H1 (cell line): ENCODE results near the gene BLCAP. TPM values are rescaled to one million over a fixed set of nuclear protein-coding genes. Genes with fewer than 3 reads are reported as not detected.

Experiments used
- CTCF ChIA-PET: fragments of 300-600 bp; sonication (Branson Sonifier 250); formaldehyde crosslinking; loops from one replicate; lab custom pipeline; 2021; ENCODE audit not compliant: partially characterized antibody; lab: Charles Lee
- POLR2A ChIA-PET: fragments of 300-600 bp; sonication (Branson Sonifier 250); formaldehyde crosslinking; loops from one replicate; lab custom pipeline; 2021; ENCODE audit warnings: inconsistent platforms; ENCODE audit not compliant: partially characterized antibody; lab: Charles Lee
- DNase-seq, 2 experiments: peaks; one replicate each; pipeline versions ENCODE4 v3.0.0 to v3.0.0-alpha.2; 2010 to 2022; ENCODE audit warnings: low spot score in 2 of 2, low read depth in 1 of 2, mixed read lengths in 1 of 2
- FAIRE-seq: peaks from 2 replicates; lab custom pipeline; 2011; peaks lifted over from hg19 to GRCh38; lab: Jason Lieb, UNC
- H2AFZ ChIP-seq: 2 replicates; pipeline ENCODE4 v1.8.1; 2012; ENCODE audit warnings: low read length, inconsistent platforms
- H2AK5ac ChIP-seq: 2 replicates; pipeline ENCODE4 v1.6.1; 2013; ENCODE audit warnings: low read depth, low read length
- H2BK120ac ChIP-seq: replicated peaks from 2 replicates; pipeline ENCODE3; 2013; ENCODE audit warnings: low read depth, low read length, inconsistent platforms
- H2BK12ac ChIP-seq: 2 replicates; pipeline ENCODE4 v1.6.1; 2013; ENCODE audit warnings: low read depth, low read length
- H2BK15ac ChIP-seq: 2 replicates; pipeline ENCODE4 v1.6.1; 2013; ENCODE audit warnings: low read length
- H2BK20ac ChIP-seq: 2 replicates; pipeline ENCODE4 v1.6.1; 2013; ENCODE audit warnings: low read length
- H2BK5ac ChIP-seq: 2 replicates; pipeline ENCODE4 v1.6.1; 2013; ENCODE audit warnings: low read depth, low read length
- H3K14ac ChIP-seq: 2 replicates; pipeline ENCODE4 v1.6.1; 2013; ENCODE audit warnings: inconsistent platforms; ENCODE audit not compliant: insufficient read length
- H3K18ac ChIP-seq: 2 replicates; pipeline ENCODE4 v1.6.1; 2013; ENCODE audit warnings: low read length; ENCODE audit errors: extremely low read depth
- H3K23ac ChIP-seq: 2 replicates; pipeline ENCODE4 v1.6.1; 2013; ENCODE audit warnings: inconsistent platforms; ENCODE audit not compliant: insufficient read length
- H3K23me2 ChIP-seq: 2 replicates; pipeline ENCODE4 v1.6.1; 2013; ENCODE audit warnings: low read depth, low read length
- H3K27ac ChIP-seq: 2 replicates; pipeline ENCODE4 v1.6.1; 2011; ENCODE audit warnings: low read depth, low read length, inconsistent platforms
- H3K27me3 ChIP-seq, 4 experiments: replicated peaks in 1 of 4; 1 replicate in 1 of 4; 2 replicates in 3 of 4; pipeline versions ENCODE4 v1.6.1 to v1.8.1; 2011 to 2013; ENCODE audit warnings: low read length in 3 of 4, mild to moderate bottlenecking in 3 of 4, inconsistent platforms in 2 of 4, mixed read lengths in 2 of 4, moderate library complexity in 1 of 4; ENCODE audit not compliant: control insufficient read depth in 3 of 4, insufficient read depth in 3 of 4; ENCODE audit errors: extremely low read depth in 1 of 4
- H3K36me3 ChIP-seq, 4 experiments: 2 replicates each; pipeline versions ENCODE4 v1.6.1 to v1.8.1; 2011 to 2013; ENCODE audit warnings: mild to moderate bottlenecking in 4 of 4, low read length in 3 of 4, moderate library complexity in 2 of 4, control low read depth in 1 of 4, inconsistent platforms in 1 of 4; ENCODE audit not compliant: insufficient read depth in 4 of 4, control insufficient read depth in 2 of 4
- H3K4ac ChIP-seq: replicated peaks from 2 replicates; pipeline ENCODE3; 2013; ENCODE audit warnings: low read length, low read depth, mixed read lengths, inconsistent platforms; ENCODE audit not compliant: insufficient read length
- H3K4me1 ChIP-seq, 4 experiments: replicated peaks in 1 of 4; 1 replicate in 1 of 4; 2 replicates in 3 of 4; pipeline versions ENCODE4 v1.6.1 to v1.8.1; 2011 to 2013; ENCODE audit warnings: low read length in 3 of 4, inconsistent platforms in 2 of 4, mixed read lengths in 1 of 4; ENCODE audit not compliant: insufficient read depth in 4 of 4, control insufficient read depth in 3 of 4
- H3K4me2 ChIP-seq, 2 experiments: 2 replicates each; pipeline versions ENCODE4 v1.6.1 to v1.8.1; 2011 to 2013; ENCODE audit warnings: low read depth in 2 of 2, low read length in 2 of 2, control low read depth in 1 of 2, inconsistent platforms in 1 of 2, mild to moderate bottlenecking in 1 of 2; ENCODE audit not compliant: insufficient read depth in 1 of 2
- H3K4me3 ChIP-seq, 4 experiments: fragments of 200-600, 300-600 bp in 1 of 4; sonication (generic), shearing (Covaris generic), sonication (Bioruptor Twin) in 1 of 4; 2 replicates each; pipeline versions ENCODE4 v1.5.1 to v1.8.1; 2011 to 2016; ENCODE audit warnings: low read length in 4 of 4, low read depth in 3 of 4, control low read depth in 2 of 4, inconsistent platforms in 2 of 4, mild to moderate bottlenecking in 2 of 4, mixed read lengths in 1 of 4, moderate library complexity in 1 of 4; ENCODE audit not compliant: insufficient read depth in 2 of 4; ENCODE audit errors: extremely low read depth in 1 of 4
- H3K56ac ChIP-seq: replicated peaks from 2 replicates; pipeline ENCODE3; 2013; ENCODE audit warnings: low read depth, mild to moderate bottlenecking, mixed read lengths, low read length, inconsistent platforms; ENCODE audit not compliant: insufficient read length
- H3K79me1 ChIP-seq: 2 replicates; pipeline ENCODE4 v1.6.1; 2013; ENCODE audit warnings: low read depth, low read length, control low read depth
- H3K79me2 ChIP-seq, 2 experiments: 2 replicates each; pipeline versions ENCODE4 v1.6.1 to v1.8.1; 2012 to 2013; ENCODE audit warnings: low read length in 2 of 2, mild to moderate bottlenecking in 2 of 2, inconsistent platforms in 1 of 2; ENCODE audit not compliant: insufficient read depth in 2 of 2, control insufficient read depth in 1 of 2
- H3K9ac ChIP-seq, 4 experiments: replicated peaks in 1 of 4; 1 replicate in 1 of 4; 2 replicates in 3 of 4; pipeline versions ENCODE4 v1.6.1 to v1.8.1; 2011 to 2013; ENCODE audit warnings: low read depth in 3 of 4, low read length in 3 of 4, control low read depth in 2 of 4, mild to moderate bottlenecking in 2 of 4, moderate library complexity in 2 of 4, inconsistent platforms in 1 of 4; ENCODE audit errors: extremely low read depth in 1 of 4
- H3K9me3 ChIP-seq, 2 experiments: 2 replicates each; pipeline versions ENCODE4 v1.6.1 to v1.8.1; 2012 to 2013; ENCODE audit warnings: mild to moderate bottlenecking in 2 of 2, moderate library complexity in 2 of 2, control low read depth in 1 of 2, inconsistent platforms in 1 of 2, low read depth in 1 of 2, low read length in 1 of 2, mixed read lengths in 1 of 2; ENCODE audit not compliant: insufficient read depth in 2 of 2
- H4K20me1 ChIP-seq, 2 experiments: replicated peaks in 1 of 2; 2 replicates each; pipeline versions ENCODE3 to v1.8.1; 2011 to 2013; ENCODE audit warnings: inconsistent platforms in 2 of 2, low read length in 2 of 2, mild to moderate bottlenecking in 1 of 2; ENCODE audit not compliant: insufficient read depth in 2 of 2, control insufficient read depth in 1 of 2
- H4K5ac ChIP-seq: 2 replicates; pipeline ENCODE4 v1.6.1; 2013; ENCODE audit warnings: low read length, low read depth, mixed read lengths, inconsistent platforms; ENCODE audit not compliant: insufficient read length
- H4K8ac ChIP-seq: 2 replicates; pipeline ENCODE4 v1.8.0; 2013; ENCODE audit warnings: mild to moderate bottlenecking, moderate library complexity, low read length, inconsistent platforms; ENCODE audit not compliant: insufficient read depth; ENCODE audit errors: extremely low read depth
- H4K91ac ChIP-seq: replicated peaks from 2 replicates; pipeline ENCODE3; 2013; ENCODE audit warnings: low read length, mixed read lengths, inconsistent platforms; ENCODE audit not compliant: insufficient read length
- BACH1 ChIP-seq: IDR thresholded peaks from 2 replicates; pipeline ENCODE4 v1.6.1; 2012; ENCODE audit warnings: low read length, improper control_type of control experiment
- E2F6 ChIP-seq: IDR thresholded peaks from 2 replicates; pipeline ENCODE4 v1.6.1; 2012; ENCODE audit warnings: inconsistent platforms
- MAX ChIP-seq: IDR thresholded peaks from 2 replicates; pipeline ENCODE4 v1.6.1; 2012; ENCODE audit warnings: inconsistent platforms
- YY1 ChIP-seq: IDR thresholded peaks from 2 replicates; pipeline ENCODE4 v1.6.1; 2011; ENCODE audit warnings: low read depth, mild to moderate bottlenecking, low read length
- WGBS, 2 experiments: shearing (Covaris generic) in 1 of 2; methylation state at CpG; one replicate each; pipeline versions ENCODE4 v1.1.6 to v1.1.7; 2013 to 2015; ENCODE audit warnings: low lambda C conversion rate in 2 of 2, mixed read lengths in 2 of 2, inconsistent platforms in 1 of 2, low coverage in 1 of 2, missing lambda C conversion rate in 1 of 2; ENCODE audit not compliant: insufficient replicate concordance in 2 of 2, insufficient coverage in 1 of 2, insufficient read length in 1 of 2; ENCODE audit errors: extremely low coverage in 1 of 2, missing lambda C conversion rate in 1 of 2; 5-methylcytosine and 5-hydroxymethylcytosine counted together
- polyA plus RNA-seq, 7 experiments: library from polyadenylated mRNA; depleted of rRNA in 3 of 7; stranded (reverse) in 5 of 7; unstranded in 2 of 7; fragments of >200 nt in 5 of 7; fragments of 200-250 nt in 2 of 7; gene quantifications; 1 replicate in 5 of 7; 2 replicates in 1 of 7; 4 replicates in 1 of 7; pipeline versions ENCODE4 v1.2.1 to v1.2.3, GENCODE V29; 2011 to 2013; ENCODE audit warnings: missing spikeins in 2 of 7, mixed read lengths in 2 of 7
- total RNA-seq: library from RNA; stranded (reverse); fragmentation: NEBNext Ultra II Directional; extraction: Animal tissue kit (Norgen Biotek cat#: 25700); gene quantifications from 2 replicates; pipeline ENCODE4 v1.2.1, GENCODE V29; 2021

Gene BLCAP
- total and polyA plus RNA-seq, 2 of the 8 experiments (the other 6 are each of a cell fraction or from before 2014, with no cell fraction given) = 60.3 to 72.2 TPM

GRCh38 chr20:37523012-37523391 is 4.7 kb downstream of the BLCAP start:
- Histone ChIP-seq H2BK15ac (no peak overlapping the region), H2AFZ (no peak overlapping the region), H3K14ac (no peak overlapping the region), H3K27me3 (no peaks in the 10 kb centered on the region; a peak in 1 of 7 replicates), H2BK120ac (no peak overlapping the region), H2BK12ac (no peak overlapping the region), H3K4me3 (peak overlapping the region in 1 of 4 experiments; percentile 19; a peak in 3 of 8 replicates), H2AK5ac (no peak overlapping the region), H4K20me1 (peaks cover 15 to 40% of the 10 kb centered on the region in 2 experiments), H3K4me1 (peaks cover 15 to 45% (median 32%) of the 10 kb centered on the region in 4 experiments), H3K23ac (no peak overlapping the region), H2BK20ac (no peak overlapping the region), H3K36me3 (peaks cover 0 to 10% (median 4%) of the 10 kb centered on the region in 4 experiments; a peak in 5 of 8 replicates), H3K79me2 (peaks cover 16 to 89% of the 10 kb centered on the region in 2 experiments), H3K27ac (no peak overlapping the region), H3K9ac (no peak overlapping the region), H3K79me1 (peaks cover 34% of the 10 kb centered on the region), H2BK5ac (no peak overlapping the region; the same call in 1 of the 2 replicates), H4K5ac (no peak overlapping the region), H3K4me2 (peak overlapping the region; percentile 54 to 87; a peak in 3 of 4 replicates), H3K18ac (no peak overlapping the region), H4K8ac (no peak overlapping the region), H3K4ac (no peak overlapping the region), H3K23me2 (peaks cover 6% of the 10 kb centered on the region; the same call in 1 of the 2 replicates), H4K91ac (no peak overlapping the region), H3K56ac (no peak overlapping the region), H3K9me3 (peaks cover 0 to 5% of the 10 kb centered on the region in 2 experiments; a peak in 1 of 4 replicates)
- POLR2A ChIA-PET = interaction anchor here (1.5 to 2.5 kb wide), 3 partner anchors 9 to 17 kb away, joined by 7 to 8 read pairs (median 8); no protein-coding TSS in a partner anchor
- peak; percentile 42; the same call in 1 of the 2 replicates for TF ChIP-seq MAX
- TF ChIP-seq E2F6 = peak; percentile 73
- no peak for TF ChIP-seq BACH1
- no peak for TF ChIP-seq YY1
- WGBS, 2 experiments = 82% methylated on average over 13 of the region's 13 CpGs; no CpG with 5 or more reads in 1 of the 2 experiments
- CTCF ChIA-PET = interaction anchor here (1.6 to 2.3 kb wide), 3 partner anchors 126 to 138 kb away, joined by 4 to 9 read pairs (median 6); no protein-coding TSS in a partner anchor
- FAIRE-seq (no peak), DNase-seq (no peak)
